K562 (cell line): ENCODE results near the gene RNF144A. TPM values are rescaled to one million over a fixed set of nuclear protein-coding genes. Genes with fewer than 3 reads are reported as not detected.

Experiments used
- ATAC-seq: fragments of 200-7000 bp; cut with Tn5 transposase; 3 replicates; pipeline ENCODE4 v1.9.1; 2020; ENCODE audit warnings: moderate library complexity
- BruUV-seq: library from RNA; stranded (reverse); fragments of 400-500 nt; replicated peaks from 2 replicates; lab custom pipeline; 2021; lab: Mats Ljungman, UMichigan
- CTCF ChIA-PET: fragments of 300-600 bp; formaldehyde crosslinking; extraction: SDS; loops from one replicate; lab custom pipeline; 2021; ENCODE audit warnings: low intra/inter-chr PET ratio; lab: Yijun Ruan, JAX
- POLR2A ChIA-PET: fragments of 300-600, 350-650 bp; sonication (Branson Sonifier 250); formaldehyde crosslinking; extraction: SDS; loops from one replicate; lab custom pipeline; 2021; ENCODE audit warnings: antibody characterized with exemption, inconsistent platforms; lab: Yijun Ruan, JAX
- DNase-seq, 4 experiments: peaks; one replicate each; pipeline versions ENCODE4 v3.0.0 to v3.0.0-alpha.2; 2011 to 2018; ENCODE audit warnings: low spot score in 3 of 4, mixed read lengths in 3 of 4; ENCODE audit errors: extremely low read depth in 1 of 4
- FAIRE-seq: peaks from 2 replicates; lab custom pipeline; 2011; peaks lifted over from hg19 to GRCh38; lab: Jason Lieb, UNC
- H2AFZ ChIP-seq: 2 replicates; pipeline ENCODE4 v1.6.0; 2011; ENCODE audit warnings: low read depth, low read length, control low read depth, inconsistent platforms
- H3K27ac ChIP-seq: fragments of 200-600 bp; 3 replicates; pipeline ENCODE4 v1.8.0; 2011; ENCODE audit warnings: low read depth, mild to moderate bottlenecking, control low read depth, inconsistent platforms, low read length, moderate library complexity, mixed read lengths; ENCODE audit errors: extremely low read depth
- H3K27me3 ChIP-seq, 2 experiments: fragments of 300-600 bp in 1 of 2; 2 replicates in 1 of 2; 3 replicates in 1 of 2; pipeline versions ENCODE4 v1.6.0 to v1.8.0; 2011; ENCODE audit warnings: inconsistent platforms in 2 of 2, low read length in 2 of 2, mild to moderate bottlenecking in 1 of 2, mixed read lengths in 1 of 2, moderate library complexity in 1 of 2; ENCODE audit not compliant: control insufficient read depth in 2 of 2, insufficient read depth in 2 of 2
- H3K36me3 ChIP-seq: fragments of 300-600 bp; 3 replicates; pipeline ENCODE4 v1.8.0; 2011; ENCODE audit warnings: mild to moderate bottlenecking, low read length, inconsistent platforms; ENCODE audit not compliant: control insufficient read depth, insufficient read depth
- H3K4me1 ChIP-seq, 2 experiments: fragments of 200-600 bp in 1 of 2; replicated peaks in 1 of 2; 2 replicates in 1 of 2; 3 replicates in 1 of 2; pipeline versions ENCODE4 v1.5.1 to v1.8.0; 2011; ENCODE audit warnings: inconsistent platforms in 2 of 2, low read length in 2 of 2, mild to moderate bottlenecking in 1 of 2, mixed read lengths in 1 of 2, moderate library complexity in 1 of 2; ENCODE audit not compliant: control insufficient read depth in 2 of 2, insufficient read depth in 2 of 2
- H3K4me2 ChIP-seq: 2 replicates; pipeline ENCODE4 v1.6.1; 2011; ENCODE audit warnings: low read length, control low read depth, inconsistent platforms, mixed read lengths; ENCODE audit not compliant: insufficient read depth
- H3K4me3 ChIP-seq: fragments of 200-600 bp; sonication (generic), shearing (Covaris generic); 2 replicates; pipeline ENCODE4 v1.5.1; 2016; ENCODE audit warnings: control low read depth, inconsistent platforms
- H3K79me2 ChIP-seq: fragments of 200-600 bp; 3 replicates; pipeline ENCODE4 v1.8.0; 2011; ENCODE audit warnings: low read length, inconsistent platforms; ENCODE audit not compliant: control insufficient read depth, insufficient read depth
- H3K9ac ChIP-seq, 2 experiments: 2 replicates each; pipeline versions ENCODE4 v1.6.0 to v1.6.1; 2011; ENCODE audit warnings: low read depth in 2 of 2, low read length in 2 of 2, control low read depth in 1 of 2, inconsistent platforms in 1 of 2, mild to moderate bottlenecking in 1 of 2, mixed read lengths in 1 of 2; ENCODE audit not compliant: insufficient read depth in 1 of 2
- H3K9me1 ChIP-seq: one replicate; pipeline ENCODE4 v1.6.0; 2011; ENCODE audit warnings: inconsistent platforms, mild to moderate bottlenecking, low read length, moderate library complexity; ENCODE audit not compliant: control insufficient read depth, insufficient read depth
- H3K9me3 ChIP-seq: replicated peaks from 2 replicates; pipeline ENCODE4 v1.5.1; 2011; ENCODE audit warnings: low read depth, low read length, inconsistent platforms; ENCODE audit not compliant: control insufficient read depth, insufficient read depth
- H4K20me1 ChIP-seq: replicated peaks from 2 replicates; pipeline ENCODE4 v1.6.1; 2011; ENCODE audit warnings: low read length, inconsistent platforms, mixed read lengths; ENCODE audit not compliant: control insufficient read depth, insufficient read depth
- CREB5 ChIP-seq: fragments of 250-450 bp; sonication (Bioruptor Pico); IDR thresholded peaks from 2 replicates; pipeline ENCODE4 v1.5.0; 2020; ENCODE audit warnings: mild to moderate bottlenecking
- HIVEP1 ChIP-seq: fragments of 250-450 bp; sonication (Bioruptor Pico); IDR thresholded peaks from 2 replicates; pipeline ENCODE4 v1.4.0; 2020; ENCODE audit warnings: mild to moderate bottlenecking
- MAFK ChIP-seq: IDR thresholded peaks from 2 replicates; pipeline ENCODE4 v1.6.1; 2011; ENCODE audit warnings: low read length, improper control_type of control experiment
- POLR3G ChIP-seq: IDR thresholded peaks from 2 replicates; pipeline ENCODE4 v1.6.1; 2011; ENCODE audit not compliant: insufficient read length, insufficient replicate concordance; ENCODE audit errors: extremely low read depth
- SAP30 ChIP-seq: fragments of 200-600 bp; sonication (generic); IDR thresholded peaks from 2 replicates; pipeline ENCODE4 v1.6.1; 2012; ENCODE audit warnings: borderline replicate concordance, low read depth, mild to moderate bottlenecking, moderate library complexity, low read length, control low read depth, inconsistent platforms; ENCODE audit not compliant: insufficient read depth, poor library complexity, severe bottlenecking
- SMAD2 ChIP-seq: fragments of 150-350 bp; IDR thresholded peaks from 2 replicates; pipeline ENCODE4 v1.6.1; 2014; ENCODE audit warnings: low read depth, mild to moderate bottlenecking, low read length
- SP2 ChIP-seq: IDR thresholded peaks from 2 replicates; pipeline ENCODE4 v1.6.1; 2011; ENCODE audit warnings: mild to moderate bottlenecking, low read depth, low read length, moderate library complexity; ENCODE audit not compliant: poor library complexity, severe bottlenecking; ENCODE audit errors: extremely low read depth
- TAF1 ChIP-seq: IDR thresholded peaks from 2 replicates; pipeline ENCODE4 v1.6.1; 2011; ENCODE audit warnings: mild to moderate bottlenecking, low read length, moderate library complexity; ENCODE audit not compliant: insufficient read depth, control insufficient read depth, severe bottlenecking; ENCODE audit errors: extremely low read depth
- XRCC3 ChIP-seq: fragments of 450-650 bp; IDR thresholded peaks from 2 replicates; pipeline ENCODE4 v1.6.1; 2017; ENCODE audit warnings: mild to moderate bottlenecking, moderate library complexity
- ZKSCAN8 ChIP-seq: fragments of 200-800 bp; sonication (Bioruptor generic); IDR thresholded peaks from 2 replicates; pipeline ENCODE4 v1.6.1; 2016; ENCODE audit warnings: missing genetic modification characterization, missing compliant biosample characterization
- ZNF165 ChIP-seq: fragments of 250-450 bp; sonication (Bioruptor Pico); IDR thresholded peaks from 2 replicates; pipeline ENCODE4 v1.4.0; 2020; ENCODE audit warnings: borderline replicate concordance
- ZNF174 ChIP-seq: fragments of 250-450 bp; sonication (Bioruptor Pico); IDR thresholded peaks from 2 replicates; pipeline ENCODE4 v1.4.0; 2020; ENCODE audit warnings: mild to moderate bottlenecking
- ZNF184 ChIP-seq: sonication (generic); formaldehyde crosslinking; IDR thresholded peaks from 2 replicates; pipeline ENCODE4 v1.5.0; 2020; ENCODE audit warnings: missing genetic modification reagents
- WGBS: fragments of 100-300 bp; shearing (Covaris generic); methylation state at CpG from one replicate; pipeline ENCODE4 v1.1.6; 2016; ENCODE audit warnings: low coverage, mixed read lengths; ENCODE audit not compliant: insufficient coverage; ENCODE audit errors: missing lambda C conversion rate; 5-methylcytosine and 5-hydroxymethylcytosine counted together
- in situ Hi-C: fragments of 300-500 bp; cut with MboI; formaldehyde crosslinking; loops from 4 replicates; pipeline ENCODE4 v1.15.0; 2018; ENCODE audit warnings: inconsistent platforms, mixed read lengths
- intact Hi-C: fragments of 100-400 bp; cut with micrococcal nuclease; formaldehyde crosslinking; loops from 2 replicates; pipeline ENCODE4 v1.14.2; 2022
- polyA plus RNA-seq, 8 experiments: library from polyadenylated mRNA; depleted of rRNA in 4 of 8; stranded (reverse) in 5 of 8; unstranded in 3 of 8; fragments of >200 nt; fragmentation: Nextera tagmentation in 2 of 8; fragmentation: Illumina TruSeq in 1 of 8; extraction: Ambion mirVana in 2 of 8; extraction: Trizol in 1 of 8; gene quantifications; 2 replicates each; pipeline versions ENCODE4 v1.2.1 to v1.2.3, GENCODE V29; 2011 to 2014; ENCODE audit warnings: inconsistent platforms in 1 of 8, missing spikeins in 1 of 8
- total RNA-seq, 7 experiments: library from RNA; depleted of rRNA in 6 of 7; stranded (reverse); fragments of >200 nt in 6 of 7; fragmentation: Illumina TruSeq in 2 of 7; extraction: Trizol in 2 of 7; gene quantifications; 2 replicates each; pipeline versions ENCODE4 v1.2.1 to v1.2.3, GENCODE V29; 2011 to 2021; ENCODE audit warnings: low replicate concordance in 1 of 7

Gene RNF144A
- total and polyA plus RNA-seq, 9 of the 15 experiments (the other 6 are each of a cell fraction or from before 2014, with no cell fraction given): 0.96 to 11.3 (median 6.2) TPM

DNA sequence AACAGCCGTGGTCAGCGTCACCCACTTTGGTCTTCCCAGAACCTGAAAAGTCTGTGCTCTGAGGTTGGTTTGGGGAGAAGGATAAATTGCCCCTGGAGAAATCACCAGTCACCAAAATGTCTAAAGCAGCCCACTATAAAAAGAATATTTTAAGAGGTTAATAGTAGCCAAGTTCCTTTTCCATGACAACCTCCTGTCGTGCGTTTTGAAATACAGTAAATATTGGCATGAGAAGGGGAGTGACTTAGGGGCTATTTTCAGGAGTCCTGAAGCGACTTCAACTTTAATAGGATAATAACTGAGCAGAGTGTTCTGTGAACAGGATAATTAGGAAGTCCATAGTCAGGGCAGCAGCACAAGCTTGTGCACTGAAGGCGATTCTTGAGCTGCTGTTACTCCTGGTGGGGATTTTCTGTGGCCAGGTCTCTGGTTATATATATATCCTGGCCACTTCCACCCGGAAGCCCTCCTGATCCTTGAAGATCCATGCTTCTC is 49.3 kb downstream of the RNF144A start:
- Histone ChIP-seq H3K9ac (no peak overlapping the region), H3K4me1 (no peaks in the 10 kb centered on the region; a peak in 1 of 5 replicates), H3K9me1 (no peaks in the 10 kb centered on the region), H2AFZ (no peak overlapping the region), H3K4me3 (no peak overlapping the region), H3K36me3 (no peaks in the 10 kb centered on the region), H3K27ac (no peak overlapping the region), H3K4me2 (no peak overlapping the region), H4K20me1 (no peaks in the 10 kb centered on the region), H3K9me3 (no peaks in the 10 kb centered on the region), H3K27me3 (no peaks in the 10 kb centered on the region), H3K79me2 (no peaks in the 10 kb centered on the region)
- intact Hi-C loops: no loop called here
- no peak for TF ChIP-seq SMAD2
- no peak for TF ChIP-seq ZKSCAN8
- TF ChIP-seq XRCC3: no peak
- TF ChIP-seq HIVEP1 (CRISPR knock-in tag): no peak
- TF ChIP-seq SP2: no peak
- no peak for TF ChIP-seq TAF1
- no peak for TF ChIP-seq ZNF165
- TF ChIP-seq MAFK: no peak
- TF ChIP-seq ZNF184 (CRISPR knock-in tag): no peak
- no peak for TF ChIP-seq CREB5 (CRISPR knock-in tag)
- no peak for TF ChIP-seq ZNF174
- no peak for TF ChIP-seq SAP30
- TF ChIP-seq POLR3G: no peak
- CTCF ChIA-PET: no interaction called here
- WGBS: 51% methylated on average over 7 of the region's 7 CpGs
- FAIRE-seq (no peak), DNase-seq (no peak), ATAC-seq (no peak)
- in situ Hi-C loops: no loop called here
- POLR2A ChIA-PET: interaction anchor here (0.6 to 1.0 kb wide), 3 partner anchors 8 to 11 kb away, joined by 3 to 5 read pairs (median 4); no protein-coding TSS in a partner anchor
- no TSS peak for BruUV-seq
